CD4-positive, alpha-beta T cell treated with Interleukin-15 for 1 hour (primary cell): ENCODE results near the gene C5orf22.
"Not testable (repeated sequence)": the region's sequence is repeated elsewhere in the genome, so short reads cannot be mapped to it uniquely, and the experiment has no call there.

ENCODE experiments used
- DNase-seq: peaks from one replicate; pipeline ENCODE4 v3.0.0-alpha.2; 2020

Gene C5orf22

GRCh38 chr5:31531888-31532547, at the start of gene C5orf22, which contains the start of gene DROSHA:
Gene C5orf22, plus strand, starts transcription at chr5:31532301. Its CDS starts 92 bp downstream, at chr5:31532393.
Gene DROSHA, minus strand, starts transcription at chr5:31532093. Its CDS starts 3,034 bp downstream, at chr5:31529059.
- peak; percentile 86 for DNase-seq

DNA sequence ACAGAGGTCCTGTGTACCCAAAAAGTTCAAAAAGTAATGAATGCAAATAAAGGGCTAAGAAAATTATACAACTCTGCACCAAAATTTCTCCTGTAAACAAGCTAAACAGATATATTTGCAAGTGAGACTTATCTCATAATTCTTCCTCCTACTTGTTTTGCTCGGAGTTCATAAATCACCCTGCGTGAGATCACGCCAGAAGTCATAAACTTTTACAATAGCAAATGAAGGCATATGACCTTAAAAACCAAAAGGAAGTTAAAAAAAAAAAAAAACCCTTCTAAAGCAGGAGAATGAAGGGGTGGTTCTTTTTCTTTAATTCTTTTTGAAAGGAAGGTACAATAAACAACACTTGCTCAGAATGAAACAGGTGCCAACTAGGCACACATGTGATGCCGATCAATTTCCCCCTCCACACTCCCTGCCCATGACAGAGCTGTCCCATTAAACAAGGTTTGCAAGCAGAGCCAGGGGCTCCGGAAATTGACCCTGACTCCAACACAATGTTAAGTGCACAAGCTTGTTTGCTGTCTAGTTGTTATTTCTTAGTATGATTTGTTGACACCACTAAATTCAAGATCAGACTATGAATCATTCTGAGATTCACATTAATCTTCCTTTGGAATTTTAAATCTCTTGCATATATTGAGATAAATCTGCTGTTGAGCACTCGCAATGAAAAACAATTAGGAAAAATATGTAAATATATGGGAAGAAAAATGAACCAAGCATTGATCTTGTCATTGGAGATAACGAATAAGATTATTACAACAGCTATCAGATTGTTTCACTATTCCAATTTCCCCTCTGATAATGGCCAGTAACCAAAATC, 46.5 kb upstream of the C5orf22 start:
- no peak for DNase-seq

GRCh38 chr5:31486441-31486840, 45.7 kb upstream of the C5orf22 start:
- no peak for DNase-seq

DNA sequence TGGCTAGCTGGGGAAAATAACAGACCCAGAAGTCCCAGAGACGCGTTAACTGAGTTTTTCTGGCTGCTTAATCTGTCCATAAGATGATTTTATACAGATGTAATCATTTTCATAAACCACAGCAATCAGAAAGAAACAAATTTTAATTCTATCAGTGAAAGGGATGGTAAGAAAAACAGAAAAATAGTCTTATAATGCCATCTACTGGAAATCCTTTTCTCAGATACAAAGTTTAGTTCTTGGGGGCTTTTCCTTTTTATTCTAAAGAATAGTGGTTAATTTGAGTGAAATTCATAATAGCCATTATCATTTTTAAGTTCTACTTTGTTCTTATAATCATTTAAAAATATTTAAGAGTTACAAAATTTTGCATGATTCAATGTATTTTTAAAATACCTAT, 44.6 kb upstream of the C5orf22 start:
- DNase-seq = no peak

DNA sequence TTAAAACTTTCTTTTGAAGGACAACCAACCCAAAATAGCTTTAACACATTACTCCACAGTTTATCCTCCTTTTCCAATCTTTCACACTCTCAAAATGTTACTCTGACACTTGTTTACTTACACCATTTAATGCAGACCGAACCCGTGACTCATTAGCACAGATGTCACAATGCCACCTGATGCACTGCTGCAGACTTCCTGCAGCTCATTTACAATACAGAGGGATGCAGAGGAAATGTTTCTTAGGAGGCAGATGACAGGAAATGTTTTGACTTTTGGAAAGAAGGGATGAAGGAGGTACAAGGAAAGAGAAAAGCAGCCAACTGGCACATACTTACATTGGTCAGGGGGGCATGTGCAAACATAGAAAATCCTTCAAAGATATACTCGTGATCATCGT, 39.2 kb upstream of the C5orf22 start:
- DNase-seq = no peak

DNA sequence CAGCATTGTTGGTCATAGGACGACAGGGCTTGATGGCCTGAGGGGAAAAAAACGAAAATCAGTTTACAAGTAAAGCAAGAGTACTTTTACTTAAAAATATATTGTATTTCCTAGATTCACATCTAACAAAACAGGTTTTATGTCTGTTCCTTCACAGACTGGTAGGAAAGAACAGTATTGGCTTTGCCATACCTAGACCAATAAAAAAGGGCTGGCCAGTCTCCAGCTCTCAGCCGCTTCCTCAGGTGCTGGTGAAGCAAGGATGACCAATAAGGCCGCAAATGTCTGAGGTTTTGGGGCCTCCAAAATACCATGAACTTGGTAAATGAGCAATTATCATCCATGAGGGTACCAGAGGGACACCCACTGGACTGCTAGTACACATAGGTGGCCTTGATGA, 36.8 kb upstream of the C5orf22 start:
- no peak for DNase-seq

DNA sequence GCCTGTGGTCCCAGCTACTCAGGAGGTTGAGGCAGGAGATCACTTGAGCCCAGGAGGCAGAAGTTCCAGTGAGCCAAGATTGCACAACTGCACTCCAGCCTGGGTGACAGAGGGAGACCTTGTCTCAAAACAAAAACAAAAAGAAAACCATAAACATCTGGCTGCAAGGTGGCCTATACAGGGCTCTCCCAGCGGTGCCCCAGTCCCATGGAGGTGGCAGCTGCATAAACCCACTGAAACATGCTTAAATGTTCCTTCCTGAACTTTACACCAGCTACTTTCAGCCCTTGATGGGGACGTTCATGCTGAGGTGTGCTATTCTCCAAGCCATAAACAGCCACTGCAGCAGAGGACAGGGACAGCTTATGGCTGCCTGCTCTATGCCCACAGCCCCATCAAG, 35.8 kb upstream of the C5orf22 start:
- DNase-seq = no peak

GRCh38 chr5:31496891-31497290, 35.2 kb upstream of the C5orf22 start:
- no peak for DNase-seq

GRCh38 chr5:31500256-31500655, 31.8 kb upstream of the C5orf22 start:
- DNase-seq = no peak

DNA sequence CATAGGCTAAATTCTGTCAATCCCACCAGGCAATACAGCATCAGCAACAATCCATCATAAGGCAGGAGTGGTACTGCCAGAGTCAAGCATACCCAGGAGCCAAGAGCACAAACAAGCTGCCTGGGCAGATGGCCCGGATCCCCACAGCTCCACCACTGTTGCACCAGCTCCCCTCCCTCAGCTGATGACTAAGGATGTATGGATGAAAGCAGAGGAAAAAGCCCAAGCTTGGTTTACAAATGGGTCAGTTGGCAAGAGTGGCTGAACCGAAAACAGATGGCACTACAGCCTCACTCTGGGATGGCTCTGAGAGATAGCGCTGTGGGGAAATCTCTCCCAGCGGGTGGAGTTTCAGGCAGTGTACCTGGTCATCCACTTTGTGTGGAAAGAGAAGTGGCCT, 29.6 kb upstream of the C5orf22 start:
- DNase-seq = no peak

DNA sequence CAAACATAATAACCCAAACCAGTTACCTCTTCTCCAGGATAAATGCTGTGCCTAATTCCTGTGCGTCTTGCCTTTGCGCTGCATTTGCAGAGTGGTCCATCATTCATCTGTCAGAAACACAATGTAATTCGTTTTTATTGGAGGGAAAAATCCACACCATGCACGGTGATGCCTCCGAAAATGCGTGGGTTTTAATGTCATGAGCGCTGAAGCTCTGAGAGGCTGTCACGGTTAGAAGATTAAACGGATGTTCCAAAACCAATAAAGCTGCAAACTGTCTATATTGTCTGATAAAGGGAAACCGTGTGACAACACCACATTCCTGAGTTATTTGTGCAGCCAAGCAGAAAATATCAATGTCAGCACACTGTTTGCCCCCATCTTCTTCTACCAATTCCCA, 27.6 kb upstream of the C5orf22 start:
- DNase-seq = no peak

DNA sequence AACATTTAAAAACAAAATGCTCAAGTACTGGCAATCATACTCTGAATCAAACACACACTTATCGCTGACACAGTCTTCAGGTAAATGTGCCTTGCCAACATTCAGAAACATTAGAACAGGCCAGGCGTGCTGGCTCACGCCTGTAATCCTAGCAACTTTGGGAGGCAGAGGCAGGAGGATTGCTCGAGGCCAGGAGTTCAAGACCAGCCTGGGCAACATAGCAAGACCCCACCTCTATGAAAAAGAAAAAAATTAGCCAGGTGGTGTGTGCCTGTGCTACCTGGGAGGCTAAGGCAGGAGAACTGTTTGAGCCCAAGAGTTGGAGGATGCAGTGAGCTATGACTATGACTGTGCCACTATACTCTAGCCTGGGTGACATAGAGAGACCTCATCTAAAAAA, 20.8 kb upstream of the C5orf22 start:
- DNase-seq = no peak

DNA sequence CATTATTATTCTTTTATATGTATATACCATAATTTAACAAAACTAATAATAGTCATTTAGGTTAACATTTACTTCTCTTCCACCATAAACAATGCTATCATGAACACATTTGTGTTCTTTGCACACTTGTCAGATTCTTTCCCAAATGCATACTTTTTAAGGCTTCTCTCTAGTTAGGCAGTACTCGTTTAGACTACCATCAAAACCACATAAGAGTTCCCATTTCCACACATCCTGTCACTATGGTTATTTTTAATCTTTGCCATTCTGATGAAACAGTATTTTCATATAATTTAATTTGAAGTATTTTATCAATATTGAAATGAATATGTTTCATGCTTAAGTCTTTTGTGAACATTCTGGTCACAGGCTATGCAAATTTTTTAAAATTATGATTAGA, 15.3 kb upstream of the C5orf22 start:
- no peak for DNase-seq

GRCh38 chr5:31523041-31523440, 9.1 kb upstream of the C5orf22 start:
- DNase-seq = no peak

- DNase-seq = no peak
Measured at GRCh38 chr5:31530541-31531265, 1.4 kb upstream of the C5orf22 start.

DNA sequence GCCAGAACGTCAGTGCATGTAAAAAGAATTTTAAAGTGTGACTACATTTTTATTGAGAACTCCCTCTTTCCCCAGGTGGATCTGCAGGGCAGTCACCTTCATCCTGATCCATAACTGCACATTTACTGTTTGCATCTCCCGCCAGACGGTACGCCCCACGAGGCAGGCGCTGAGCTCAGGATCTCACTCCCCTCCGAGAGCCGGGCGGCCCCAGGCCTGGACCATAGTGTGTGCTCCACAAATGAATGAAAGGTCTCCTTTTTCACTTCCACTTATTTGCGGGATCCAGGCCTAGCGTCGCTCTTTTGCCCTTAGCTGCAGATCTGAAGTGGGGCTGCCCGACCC, 586 bp upstream of the C5orf22 start:
- DNase-seq = no peak

DNA sequence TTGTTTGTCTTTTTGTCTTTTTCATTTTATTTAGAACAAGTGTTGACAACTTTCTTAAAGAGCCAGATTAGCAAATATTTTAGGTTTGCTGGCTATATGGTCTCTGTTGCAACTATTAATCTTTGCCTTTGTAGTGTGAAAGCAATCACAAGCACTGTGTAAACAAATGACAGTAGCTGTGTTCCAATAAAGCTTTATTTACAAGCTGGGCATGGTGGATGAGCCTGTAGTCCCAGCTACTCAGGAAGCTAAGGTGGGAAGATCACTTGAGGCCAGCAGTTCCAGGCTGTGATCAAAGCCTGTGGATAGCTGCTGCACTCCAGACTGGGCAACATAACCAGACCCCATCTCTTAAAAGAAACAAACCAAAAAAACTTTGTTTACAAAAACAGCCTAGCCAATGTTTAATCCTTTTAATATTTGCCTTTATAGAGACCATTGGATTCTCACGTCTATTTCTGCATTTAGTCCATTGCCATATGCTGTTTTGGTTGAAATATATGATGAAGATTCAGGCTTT, 2.5 kb downstream of the C5orf22 start:
- DNase-seq = no peak

GRCh38 chr5:31536873-31537272, 4.8 kb downstream of the C5orf22 start:
- DNase-seq = no peak

DNA sequence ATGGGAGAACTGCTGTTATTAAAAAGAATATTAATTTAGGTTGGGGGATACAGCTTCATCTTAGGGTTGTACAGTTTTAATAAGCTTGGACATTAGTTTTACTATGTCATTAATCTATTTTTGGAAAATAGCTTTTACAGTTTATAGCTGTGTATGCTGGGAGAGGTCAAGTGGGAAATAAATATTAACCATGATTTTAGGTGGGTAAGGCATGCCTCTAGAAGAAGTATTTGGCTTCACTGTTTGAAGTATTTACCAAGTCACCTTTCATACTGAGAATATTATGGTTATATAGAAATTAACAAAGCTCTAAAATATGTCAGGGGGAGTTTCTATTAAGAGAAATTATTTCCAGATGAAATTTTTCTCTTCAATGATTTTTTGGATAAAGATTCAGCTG, 5.2 kb downstream of the C5orf22 start:
- no peak for DNase-seq

GRCh38 chr5:31537851-31538250, 5.8 kb downstream of the C5orf22 start:
- DNase-seq = no peak

DNA sequence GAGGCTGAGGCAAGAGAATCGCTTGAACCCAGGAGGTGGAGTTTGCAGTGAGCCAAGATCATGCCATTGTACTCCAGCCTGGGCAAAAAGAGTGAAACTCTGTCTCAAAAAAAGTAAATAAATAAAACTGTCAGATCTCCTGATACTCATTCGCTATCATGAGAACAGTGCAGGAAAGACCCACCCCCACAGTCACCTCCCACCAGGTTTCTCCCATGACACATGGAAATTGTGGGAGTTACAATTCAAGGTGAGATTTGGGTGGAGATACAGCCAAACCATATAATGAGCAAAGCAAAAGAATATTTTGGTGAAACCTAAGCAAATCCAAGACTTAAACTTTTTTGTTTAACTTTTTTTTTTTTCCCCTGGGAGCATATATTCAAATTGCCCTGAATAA, 17.0 kb downstream of the C5orf22 start:
- DNase-seq = not testable (repeated sequence)

DNA sequence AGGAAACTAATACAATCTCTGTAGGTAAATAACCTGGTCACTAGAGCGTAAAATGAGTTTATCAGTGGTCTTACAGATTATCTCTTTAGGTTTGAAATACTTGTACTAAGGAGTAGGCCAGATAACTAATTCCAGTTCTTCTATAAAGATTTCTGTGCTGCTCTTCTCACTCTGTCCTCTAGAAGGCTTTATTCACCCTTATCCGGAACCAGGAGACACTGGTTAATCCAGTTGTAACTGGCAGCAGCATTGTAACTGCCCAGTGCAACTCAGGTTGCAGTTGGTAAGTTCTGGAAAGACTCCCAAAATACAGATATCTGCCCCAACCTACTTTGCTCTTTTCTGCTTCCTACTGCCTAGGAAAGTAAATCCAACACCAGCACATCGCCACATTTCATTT, 19.8 kb downstream of the C5orf22 start:
- DNase-seq = no peak

GRCh38 chr5:31553863-31554262, 21.8 kb downstream of the C5orf22 start:
- DNase-seq = no peak

GRCh38 chr5:31554552-31554951, 22.5 kb downstream of the C5orf22 start:
- DNase-seq = no peak
